ENCODE measurements around the gene LRWD1. TPM values are rescaled to one million over a fixed set of nuclear protein-coding genes. Genes with fewer than 3 reads are reported as not detected.

The LRWD1 gene
- total and polyA plus RNA-seq, 12 donors: 7.3 to 48.9 (median 24.4) TPM

DNA sequence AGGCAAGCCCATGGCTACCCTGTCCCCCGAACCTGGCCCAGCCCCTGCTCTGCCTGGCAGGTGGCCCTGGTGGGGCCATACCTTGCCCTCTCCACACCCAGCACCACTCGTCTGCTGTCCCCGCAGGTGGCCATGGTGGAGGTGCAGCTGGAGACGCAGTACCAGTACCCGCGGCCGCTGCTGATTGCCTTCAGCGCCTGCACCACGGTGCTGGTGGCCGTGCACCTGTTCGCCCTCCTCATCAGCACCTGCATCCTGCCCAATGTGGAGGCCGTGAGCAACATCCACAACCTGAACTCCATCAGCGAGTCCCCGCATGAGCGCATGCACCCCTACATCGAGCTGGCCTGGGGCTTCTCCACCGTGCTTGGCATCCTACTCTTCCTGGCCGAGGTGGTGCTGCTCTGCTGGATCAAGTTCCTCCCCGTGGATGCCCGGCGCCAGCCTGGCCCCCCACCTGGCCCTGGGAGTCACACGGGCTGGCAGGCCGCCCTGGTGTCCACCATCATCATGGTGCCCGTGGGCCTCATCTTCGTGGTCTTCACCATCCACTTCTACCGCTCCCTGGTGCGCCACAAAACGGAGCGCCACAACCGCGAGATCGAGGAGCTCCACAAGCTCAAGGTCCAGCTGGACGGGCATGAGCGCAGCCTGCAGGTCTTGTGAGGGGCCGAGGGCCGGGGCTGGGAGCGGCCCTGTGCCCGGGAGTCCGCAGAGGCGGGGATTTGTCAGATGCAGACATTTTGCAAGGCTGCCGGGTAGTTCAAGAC is 18.2 kb upstream of the LRWD1 start:
- Histone ChIP-seq H3K36me3 (replicated peaks in 1 of 2) (peaks cover 0 to 19% of the 10 kb centered on the region in 2 donors), H3K4me3 (no peak overlapping the region), H3K4me1 (replicated peaks in 1 of 2) (peaks cover 0 to 3% of the 10 kb centered on the region in 2 donors), H3K27me3 (no peaks in the 10 kb centered on the region), H3K9me3 (replicated peaks in 1 of 3) (no peaks in the 10 kb centered on the region), H3K27ac (no peak overlapping the region)
- 93 to 96% (median 94%) methylated on average over 37 to 41 of the region's 41 CpGs for WGBS, 4 donors
- no peak for TF ChIP-seq CTCF (IDR thresholded peaks at IDR 0.05)
- no peak for TF ChIP-seq POLR2A (IDR thresholded peaks at IDR 0.05)
- intact Hi-C loops (cut with DNase I): no loop called here
- no peak for DNase-seq

DNA sequence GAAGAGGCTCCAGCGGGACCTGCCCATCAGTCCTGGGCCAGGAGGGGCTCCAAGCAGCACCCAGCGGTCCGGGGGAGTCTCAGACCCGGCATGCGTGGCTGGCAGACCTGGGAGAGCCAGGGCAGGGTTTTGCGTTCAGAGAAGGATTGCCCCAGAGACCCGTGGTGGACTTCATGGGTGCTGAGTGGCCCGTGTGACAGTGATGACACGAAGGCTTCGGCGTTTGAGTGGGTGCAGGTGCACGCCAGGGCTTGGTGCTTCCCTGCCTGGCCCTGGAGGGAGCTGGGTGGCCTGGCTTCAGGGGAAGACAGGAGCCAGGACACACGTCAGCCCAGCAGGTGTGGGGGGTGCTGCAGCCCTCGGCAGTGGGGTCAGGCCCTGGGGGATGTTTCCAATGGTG is 17.5 kb upstream of the LRWD1 start:
- H3K9me3 ChIP-seq (replicated peaks in 1 of 3): no peaks in the 10 kb centered on the region
- peaks cover 0 to 3% of the 10 kb centered on the region in 2 donors for H3K4me1 ChIP-seq (replicated peaks in 1 of 2)
- H3K36me3 ChIP-seq (replicated peaks in 1 of 2): peaks cover 0 to 15% of the 10 kb centered on the region in 2 donors
- intact Hi-C loops (cut with DNase I): no loop called here
- no peak overlapping the region for H3K4me3 ChIP-seq
- 91 to 98% (median 94%) methylated on average over 6 to 14 of the region's 14 CpGs for WGBS, 4 donors
- TF ChIP-seq POLR2A (IDR thresholded peaks at IDR 0.05) (no peak), CTCF (IDR thresholded peaks at IDR 0.05) (no peak)
- DNase-seq: no peak
- no peaks in the 10 kb centered on the region for H3K27me3 ChIP-seq
- peak overlapping the region in 1 of 5 donors; percentile 10 for H3K27ac ChIP-seq

- peaks cover 0 to 3% of the 10 kb centered on the region in 2 donors for H3K4me1 ChIP-seq (replicated peaks in 1 of 2)
- intact Hi-C loops (cut with DNase I): no loop called here
- WGBS, 4 donors: 91 to 96% (median 96%) methylated on average over 7 to 15 of the region's 15 CpGs
- no peak for TF ChIP-seq CTCF (IDR thresholded peaks at IDR 0.05)
- no peak for TF ChIP-seq POLR2A (IDR thresholded peaks at IDR 0.05)
- H3K27me3 ChIP-seq: no peaks in the 10 kb centered on the region
- H3K36me3 ChIP-seq (replicated peaks in 1 of 2): peaks cover 0 to 15% of the 10 kb centered on the region in 2 donors
- H3K27ac ChIP-seq: no peak overlapping the region
- DNase-seq: no peak
- no peaks in the 10 kb centered on the region for H3K9me3 ChIP-seq (replicated peaks in 1 of 3)
- H3K4me3 ChIP-seq: no peak overlapping the region
These were observed 15.6 kb upstream of the LRWD1 start for GRCh38 chr7:102449136-102449535.

DNA sequence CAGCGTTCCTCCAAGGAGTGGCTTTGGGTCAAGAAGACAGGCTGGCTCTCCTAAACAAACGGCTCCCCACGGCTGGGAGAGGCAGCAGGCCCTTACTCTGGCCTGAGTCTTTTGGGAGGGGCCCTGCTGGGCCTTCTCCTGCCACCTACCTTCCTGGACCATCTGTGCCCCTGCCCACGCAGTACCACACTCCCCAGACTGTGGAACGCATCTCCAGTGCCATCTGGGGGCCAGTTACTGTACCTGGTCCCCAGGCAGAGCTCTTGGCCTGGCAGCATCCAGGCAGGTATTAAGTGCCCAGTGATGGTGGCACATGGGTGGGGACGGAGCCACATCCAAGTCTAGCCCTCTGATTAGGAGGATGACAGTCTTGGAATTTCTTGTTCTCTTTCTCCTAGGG is 14.5 kb upstream of the LRWD1 start:
- H3K27me3 ChIP-seq: no peaks in the 10 kb centered on the region
- H3K36me3 ChIP-seq (replicated peaks in 1 of 2): peaks cover 0 to 15% of the 10 kb centered on the region in 2 donors
- TF ChIP-seq POLR2A (IDR thresholded peaks at IDR 0.05) (no peak), CTCF (IDR thresholded peaks at IDR 0.05) (peak in 3 of 6 experiments; percentile 7 to 23 (median 15))
- intact Hi-C loops (cut with DNase I): loop anchor here (10.0 kb wide), 2 partner anchors 155 to 165 kb away; partner anchors contain the start of gene SH2B2 (in 1 of the 2)
- no peak overlapping the region for H3K27ac ChIP-seq
- H3K4me3 ChIP-seq: no peak overlapping the region
- H3K9me3 ChIP-seq (replicated peaks in 1 of 3): no peaks in the 10 kb centered on the region
- WGBS, 4 donors: 66 to 78% (median 73%) methylated on average over 6 of the region's 6 CpGs
- no peak for DNase-seq
- H3K4me1 ChIP-seq (replicated peaks in 1 of 2): peaks cover 0 to 3% of the 10 kb centered on the region in 2 donors
